ENCODE results near the gene DUSP28. TPM values are rescaled to one million over a fixed set of nuclear protein-coding genes. Genes with fewer than 3 reads are reported as not detected.
A peak's percentile ranks its signal among the peaks of the same experiment; 100 is the strongest.

The DUSP28 gene
- total and polyA plus RNA-seq, 2 of the 13 experiments (the other 11 are each of a cell fraction or from before 2014, with no cell fraction given) = 5.2 to 8.6 TPM

GRCh38 chr2:240596080-240596460, 35.9 kb downstream of the DUSP28 start (continued):
- TF ChIP-seq, protein P1, sequence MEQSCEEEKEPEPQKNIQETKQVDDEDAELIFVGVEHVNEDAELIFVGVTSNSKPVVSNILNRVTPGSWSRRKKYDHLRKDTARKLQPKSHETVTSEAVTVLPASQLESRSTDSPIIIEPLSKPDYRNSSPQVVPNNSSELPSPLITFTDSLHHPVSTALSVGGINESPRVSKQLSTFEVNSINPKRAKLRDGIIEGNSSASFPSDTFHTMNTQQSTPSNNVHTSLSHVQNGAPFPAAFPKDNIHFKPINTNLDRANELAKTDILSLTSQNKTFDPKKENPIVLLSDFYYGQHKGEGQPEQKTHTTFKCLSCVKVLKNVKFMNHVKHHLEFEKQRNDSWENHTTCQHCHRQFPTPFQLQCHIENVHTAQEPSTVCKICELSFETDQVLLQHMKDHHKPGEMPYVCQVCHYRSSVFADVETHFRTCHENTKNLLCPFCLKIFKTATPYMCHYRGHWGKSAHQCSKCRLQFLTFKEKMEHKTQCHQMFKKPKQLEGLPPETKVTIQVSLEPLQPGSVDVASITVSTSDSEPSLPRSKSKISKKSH (CRISPR knock-in tag; IDR thresholded peaks at IDR 0.05; ENCODE audit: borderline replicate concordance) = no peak
- TF ChIP-seq ZNF546 (CRISPR knock-in tag; conservative IDR thresholded peaks at IDR 0.05) (0 out of 2 replicates have a peak, but pooled peaks have one; percentile 34), SMYD3 (CRISPR knock-in tag; IDR thresholded peaks at IDR 0.05) (no peak), MYC (CRISPR knock-in tag; IDR thresholded peaks at IDR 0.05; ENCODE audit: borderline replicate concordance) (0 out of 2 replicates have a peak, but pooled peaks have one; percentile 20), ATAD3A (CRISPR knock-in tag; IDR thresholded peaks at IDR 0.05) (no peak), PAXIP1 (CRISPR knock-in tag; conservative IDR thresholded peaks at IDR 0.05) (0 out of 2 replicates have a peak, but pooled peaks have one; percentile 15), ZNF816 (CRISPR knock-in tag; IDR thresholded peaks at IDR 0.05; ENCODE audit: borderline replicate concordance) (no peak), BCL6 (CRISPR knock-in tag; IDR thresholded peaks at IDR 0.05) (0 out of 2 replicates have a peak, but pooled peaks have one; percentile 2), ZMAT3 (CRISPR knock-in tag; conservative IDR thresholded peaks at IDR 0.05) (no peak), ATRX (CRISPR knock-in tag; IDR thresholded peaks at IDR 0.05; ENCODE audit: borderline replicate concordance) (no peak), ZNF317 (CRISPR knock-in tag; IDR thresholded peaks at IDR 0.05) (0 out of 2 replicates have a peak, but pooled peaks have one; percentile 11), ZNF557 (CRISPR knock-in tag; IDR thresholded peaks at IDR 0.05) (no peak), HNRNPLL (IDR thresholded peaks at IDR 0.05; ENCODE audit: low read depth, low read length, poor library complexity, severe bottlenecking) (peak; percentile 5), ZNF576 (CRISPR knock-in tag; IDR thresholded peaks at IDR 0.05) (no peak), NR2F1 (CRISPR knock-in tag; IDR thresholded peaks at IDR 0.05) (peak; percentile 32 to 48; a peak in 2 of 4 replicates), CENPX (CRISPR knock-in tag; IDR thresholded peaks at IDR 0.05) (no peak), ZFY (CRISPR knock-in tag; IDR thresholded peaks at IDR 0.05) (0 out of 2 replicates have a peak, but pooled peaks have one; percentile 10), SPEN (CRISPR knock-in tag; IDR thresholded peaks at IDR 0.05; ENCODE audit: low read depth) (0 out of 2 replicates have a peak, but pooled peaks have one; percentile 29), TBX2 (CRISPR knock-in tag; IDR thresholded peaks at IDR 0.05; ENCODE audit: borderline replicate concordance) (0 out of 2 replicates have a peak, but pooled peaks have one; percentile 9)
- TF ChIP-seq, protein P2, sequence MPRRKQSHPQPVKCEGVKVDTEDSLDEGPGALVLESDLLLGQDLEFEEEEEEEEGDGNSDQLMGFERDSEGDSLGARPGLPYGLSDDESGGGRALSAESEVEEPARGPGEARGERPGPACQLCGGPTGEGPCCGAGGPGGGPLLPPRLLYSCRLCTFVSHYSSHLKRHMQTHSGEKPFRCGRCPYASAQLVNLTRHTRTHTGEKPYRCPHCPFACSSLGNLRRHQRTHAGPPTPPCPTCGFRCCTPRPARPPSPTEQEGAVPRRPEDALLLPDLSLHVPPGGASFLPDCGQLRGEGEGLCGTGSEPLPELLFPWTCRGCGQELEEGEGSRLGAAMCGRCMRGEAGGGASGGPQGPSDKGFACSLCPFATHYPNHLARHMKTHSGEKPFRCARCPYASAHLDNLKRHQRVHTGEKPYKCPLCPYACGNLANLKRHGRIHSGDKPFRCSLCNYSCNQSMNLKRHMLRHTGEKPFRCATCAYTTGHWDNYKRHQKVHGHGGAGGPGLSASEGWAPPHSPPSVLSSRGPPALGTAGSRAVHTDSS (CRISPR knock-in tag; conservative IDR thresholded peaks at IDR 0.05) = no peak
